Caco-2 (cell line): ENCODE data around the gene SIL1. TPM values are rescaled to one million over a fixed set of nuclear protein-coding genes. Genes with fewer than 3 reads are reported as not detected.

ENCODE experiments used
- BruUV-seq: library from RNA; stranded (reverse); fragments of 400-500 nt; replicated peaks from 2 replicates; lab custom pipeline; 2021; lab: Mats Ljungman, UMichigan
- CTCF ChIA-PET: fragments of 300-600 bp; sonication (Branson Sonifier 250); formaldehyde crosslinking; loops from one replicate; lab custom pipeline; 2022; ENCODE audit warnings: antibody characterized with exemption; lab: Charles Lee
- POLR2A ChIA-PET: fragments of 300-600 bp; sonication (Branson Sonifier 250); formaldehyde crosslinking; loops from one replicate; lab custom pipeline; 2022; ENCODE audit warnings: antibody characterized with exemption; lab: Charles Lee
- DNase-seq, 2 experiments: peaks; one replicate each; pipeline versions ENCODE4 v3.0.0 to v3.0.0-alpha.2; 2020 to 2022
- H3K27me3 ChIP-seq: replicated peaks from 2 replicates; pipeline ENCODE4 v1.6.0; 2011; ENCODE audit warnings: low read length; ENCODE audit not compliant: control insufficient read depth, insufficient read depth
- H3K36me3 ChIP-seq: 2 replicates; pipeline ENCODE4 v1.5.1; 2011; ENCODE audit warnings: low read length; ENCODE audit not compliant: control insufficient read depth, insufficient read depth
- H3K4me1 ChIP-seq: fragments of 250-450 bp; sonication (Bioruptor Pico); 2 replicates; pipeline ENCODE4 v1.5.1; 2020; ENCODE audit warnings: mild to moderate bottlenecking
- H3K4me3 ChIP-seq: 2 replicates; pipeline ENCODE4 v1.5.1; 2011; ENCODE audit warnings: low read depth, mild to moderate bottlenecking, control low read depth, low read length
- H3K9me3 ChIP-seq: fragments of 250-450 bp; sonication (Bioruptor Pico); 2 replicates; pipeline ENCODE4 v1.5.1; 2020; ENCODE audit warnings: mild to moderate bottlenecking, moderate library complexity
- H3K27ac Mint-ChIP-seq: one replicate; pipeline ENCODE4 v1.8.0; 2022; ENCODE audit warnings: mixed read lengths; ENCODE audit not compliant: unreplicated experiment
- H3K27me3 Mint-ChIP-seq: one replicate; pipeline ENCODE4 v1.8.0; 2022; ENCODE audit warnings: mixed read lengths; ENCODE audit not compliant: insufficient read depth, unreplicated experiment
- H3K36me3 Mint-ChIP-seq: one replicate; pipeline ENCODE4 v1.8.0; 2022; ENCODE audit warnings: mild to moderate bottlenecking, mixed read lengths; ENCODE audit not compliant: insufficient read depth, unreplicated experiment
- H3K4me1 Mint-ChIP-seq: one replicate; pipeline ENCODE4 v1.8.0; 2022; ENCODE audit warnings: low read depth, mixed read lengths; ENCODE audit not compliant: unreplicated experiment
- H3K4me3 Mint-ChIP-seq: one replicate; pipeline ENCODE4 v1.8.0; 2022; ENCODE audit warnings: mild to moderate bottlenecking, moderate library complexity, mixed read lengths; ENCODE audit not compliant: unreplicated experiment
- H3K9me3 Mint-ChIP-seq: one replicate; pipeline ENCODE4 v1.8.0; 2022; ENCODE audit warnings: mixed read lengths; ENCODE audit not compliant: unreplicated experiment
- CTCF ChIP-seq, 2 experiments: fragments of 200-600 bp in 1 of 2; IDR thresholded peaks; 1 replicate in 1 of 2; 2 replicates in 1 of 2; pipeline versions ENCODE4 v1.5.1 to v1.8.0; 2011 to 2022; ENCODE audit warnings: antibody characterized with exemption in 1 of 2, control low read depth in 1 of 2, inconsistent platforms in 1 of 2, low read depth in 1 of 2, low read length in 1 of 2, mild to moderate bottlenecking in 1 of 2, moderate library complexity in 1 of 2; ENCODE audit not compliant: insufficient read depth in 1 of 2, severe bottlenecking in 1 of 2, unreplicated experiment in 1 of 2
- intact Hi-C: fragments of 100-400 bp; cut with micrococcal nuclease; formaldehyde crosslinking; loops from one replicate; pipeline ENCODE4 v1.10.0; 2022; ENCODE audit not compliant: unreplicated experiment
- total RNA-seq: library from RNA; stranded (reverse); gene quantifications from 2 replicates; pipeline ENCODE4 v1.2.3, GENCODE V29; 2022

SIL1 gene
- total RNA-seq, 1 experiment from 2014 or later, result 29.7 TPM

- no peaks in the 10 kb centered on the region for H3K36me3 ChIP-seq
These were observed 217.7 kb downstream of the SIL1 start for GRCh38 chr5:138980441-138980840.

GRCh38 chr5:138979684-138980280, 218.4 kb downstream of the SIL1 start:
- no peak overlapping the region for H3K4me3 ChIP-seq
- Mint-ChIP-seq H3K27me3 (no peaks in the 10 kb centered on the region), H3K27ac (no peak overlapping the region), H3K4me3 (no peak overlapping the region), H3K9me3 (no peaks in the 10 kb centered on the region), H3K4me1 (no peaks in the 10 kb centered on the region), H3K36me3 (no peaks in the 10 kb centered on the region)
- no peak for DNase-seq
- BruUV-seq, result no TSS peak
- POLR2A ChIA-PET, result no interaction called here
- CTCF ChIA-PET, result no interaction called here
- H3K27me3 ChIP-seq, result no peaks in the 10 kb centered on the region
- no peaks in the 10 kb centered on the region for H3K36me3 ChIP-seq
- H3K4me1 ChIP-seq, result peaks cover 5% of the 10 kb centered on the region; the same call in 1 of the 2 replicates
- TF ChIP-seq CTCF (IDR thresholded peaks at IDR 0.05; ENCODE audit: insufficient read depth in 1 of 2, low read depth in 1 of 2, low read length in 1 of 2, severe bottlenecking in 1 of 2, unreplicated experiment in 1 of 2), result no peak
- intact Hi-C loops, result no loop called here
- no peaks in the 10 kb centered on the region; the same call in 1 of the 2 replicates for H3K9me3 ChIP-seq

More at GRCh38 chr5:138980441-138980840, 217.7 kb downstream of the SIL1 start:
- H3K4me1 Mint-ChIP-seq, result no peaks in the 10 kb centered on the region
- no peak for TF ChIP-seq CTCF (IDR thresholded peaks at IDR 0.05; ENCODE audit: insufficient read depth in 1 of 2, low read depth in 1 of 2, low read length in 1 of 2, severe bottlenecking in 1 of 2, unreplicated experiment in 1 of 2)
- no peak overlapping the region for H3K4me3 Mint-ChIP-seq
- no peak for DNase-seq
- Histone ChIP-seq H3K4me1 (peaks cover 5% of the 10 kb centered on the region), H3K4me3 (no peak overlapping the region), H3K9me3 (no peaks in the 10 kb centered on the region; the same call in 1 of the 2 replicates), H3K27me3 (no peaks in the 10 kb centered on the region)
- H3K27ac Mint-ChIP-seq, result no peak overlapping the region
- BruUV-seq, result no TSS peak
- no peaks in the 10 kb centered on the region for H3K36me3 Mint-ChIP-seq
- POLR2A ChIA-PET, result no interaction called here
- no peaks in the 10 kb centered on the region for H3K9me3 Mint-ChIP-seq
- no peaks in the 10 kb centered on the region for H3K27me3 Mint-ChIP-seq
- intact Hi-C loops, result no loop called here
- CTCF ChIA-PET, result no interaction called here

GRCh38 chr5:138978581-138978980, 219.6 kb downstream of the SIL1 start:
- intact Hi-C loops, result no loop called here
- Mint-ChIP-seq H3K4me3 (no peak overlapping the region), H3K4me1 (no peaks in the 10 kb centered on the region), H3K36me3 (no peaks in the 10 kb centered on the region), H3K27ac (no peak overlapping the region), H3K27me3 (no peaks in the 10 kb centered on the region), H3K9me3 (no peaks in the 10 kb centered on the region)
- Histone ChIP-seq H3K36me3 (no peaks in the 10 kb centered on the region), H3K9me3 (no peaks in the 10 kb centered on the region; the same call in 1 of the 2 replicates), H3K27me3 (no peaks in the 10 kb centered on the region), H3K4me3 (no peak overlapping the region), H3K4me1 (peaks cover 5% of the 10 kb centered on the region; the same call in 1 of the 2 replicates)
- DNase-seq, result no peak
- TF ChIP-seq CTCF (IDR thresholded peaks at IDR 0.05; ENCODE audit: insufficient read depth in 1 of 2, low read depth in 1 of 2, low read length in 1 of 2, severe bottlenecking in 1 of 2, unreplicated experiment in 1 of 2), result no peak
- no TSS peak for BruUV-seq
- POLR2A ChIA-PET, result no interaction called here
- CTCF ChIA-PET, result no interaction called here
